Gastrocnemius medialis (tissue), 4 donors: ENCODE results near the gene CRELD1. TPM values are rescaled to one million over a fixed set of nuclear protein-coding genes. Genes with fewer than 3 reads are reported as not detected.
A peak's percentile ranks its signal among the peaks of the same experiment; 100 is the strongest.
"Not testable (repeated sequence)": the region's sequence is repeated elsewhere in the genome, so short reads cannot be mapped to it uniquely, and the experiment has no call there.

Experiments used
- ATAC-seq, 2 donors: fragments of 150-250 bp; one replicate each; pipeline ENCODE4 v1.9.1; 2016
- DNase-seq, 2 donors: peaks; one replicate each; pipeline ENCODE4 v3.0.0-alpha.2; 2019
- H3K27ac ChIP-seq, 4 donors: fragments of 200-600 bp; sonication (generic); 1 replicate in 1 of 4; 2 replicates in 3 of 4; pipeline ENCODE4 v1.5.1; 2016 to 2018; ENCODE audit warnings: mild to moderate bottlenecking in 2 of 4, moderate library complexity in 1 of 4
- H3K27me3 ChIP-seq, 3 donors: fragments of 200-600 bp; sonication (generic) in 2 of 3; 1 replicate in 1 of 3; 2 replicates in 2 of 3; pipeline versions ENCODE4 v1.5.1 to v1.6.0; 2016 to 2019; ENCODE audit warnings: mild to moderate bottlenecking in 1 of 3, moderate library complexity in 1 of 3
- H3K36me3 ChIP-seq, 2 donors: fragments of 200-600 bp; sonication (generic) in 1 of 2; one replicate each; pipeline ENCODE4 v1.5.1; 2017 to 2018
- H3K4me1 ChIP-seq, 2 donors: fragments of 200-600 bp; sonication (generic) in 1 of 2; one replicate each; pipeline ENCODE4 v1.5.1; 2016 to 2017; ENCODE audit warnings: mild to moderate bottlenecking in 2 of 2
- H3K4me3 ChIP-seq, 4 donors: fragments of 200-600 bp; sonication (generic) in 3 of 4; 1 replicate in 1 of 4; 2 replicates in 3 of 4; pipeline ENCODE4 v1.5.1; 2016 to 2019; ENCODE audit warnings: mild to moderate bottlenecking in 2 of 4
- H3K9me3 ChIP-seq, 3 donors: fragments of 200-600 bp; sonication (generic) in 2 of 3; 1 replicate in 1 of 3; 2 replicates in 2 of 3; pipeline ENCODE4 v1.5.1; 2016 to 2019
- CTCF ChIP-seq, 5 experiments: fragments of 450-650 bp in 3 of 5; fragments of 200-600 bp in 2 of 5; sonication (generic) in 2 of 5; IDR thresholded peaks in 4 of 5; conservative IDR thresholded peaks in 1 of 5; 1 replicate in 4 of 5; 2 replicates in 1 of 5; pipeline ENCODE4 v1.5.1; 2016 to 2019; ENCODE audit warnings: antibody characterized with exemption in 5 of 5, mild to moderate bottlenecking in 3 of 5, moderate library complexity in 3 of 5
- POLR2A ChIP-seq, 2 donors: fragments of 450-650 bp; IDR thresholded peaks; one replicate each; pipeline ENCODE4 v1.6.1; 2017; ENCODE audit warnings: antibody characterized with exemption in 2 of 2, mild to moderate bottlenecking in 2 of 2, moderate library complexity in 2 of 2
- in situ Hi-C, 4 donors: fragments of 200-750 bp; cut with MboI; loops; one replicate each; pipeline versions ENCODE4 v1.15.0 to v1.8.0; 2017; ENCODE audit warnings: low sequenced_read_pairs in 4 of 4
- intact Hi-C: fragments of 100-400 bp; cut with DNase I; formaldehyde crosslinking; loops from one replicate; pipeline ENCODE4 v1.15.1; 2023; ENCODE audit warnings: low total_unique reads
- total RNA-seq, 4 donors: library from RNA; depleted of rRNA; stranded (reverse); fragments of >200 nt; gene quantifications; one replicate each; pipeline versions ENCODE4 v1.1.0 to v1.2.3, GENCODE V29; 2016

CRELD1 gene
- total RNA-seq, 4 donors from 2014 or later, result 31.6 to 42.3 (median 37.1) TPM

GRCh38 chr3:9934993-9935392, 1.4 kb downstream of the CRELD1 start:
- intact Hi-C loops, result loop anchor here (5.0 to 10.0 kb wide), 2 partner anchors 210 to 292 kb away; partner anchors contain the start of gene VHL
- H3K9me3 ChIP-seq, result no peaks in the 10 kb centered on the region
- no peak for TF ChIP-seq CTCF (IDR thresholded peaks at IDR 0.05 in 4 of 5, conservative IDR thresholded peaks at IDR 0.05 in 1 of 5)
- TF ChIP-seq POLR2A (IDR thresholded peaks at IDR 0.05), result no peak

GRCh38 chr3:9935966-9936510, 2.4 kb downstream of the CRELD1 start:
- no peak for DNase-seq
- TF ChIP-seq POLR2A (IDR thresholded peaks at IDR 0.05) (no peak), CTCF (IDR thresholded peaks at IDR 0.05 in 4 of 5, conservative IDR thresholded peaks at IDR 0.05 in 1 of 5) (no peak)
- intact Hi-C loops (loop anchor here (10.0 kb wide), 1 partner anchor 209 kb away; the partner anchor contains the start of gene VHL), in situ Hi-C loops (loop anchor here in 2 of 4 donors (10.0 kb wide), 2 partner anchors 89 to 91 kb away; partner anchors contain the start of genes FANCD2 (in 1 of the 2) and RPUSD3 (in 1 of the 2))
- Histone ChIP-seq H3K9me3 (no peaks in the 10 kb centered on the region), H3K27ac (no peak overlapping the region), H3K36me3 (peaks cover 0 to 41% of the 10 kb centered on the region in 2 donors), H3K27me3 (no peaks in the 10 kb centered on the region), H3K4me1 (peaks cover 27 to 29% of the 10 kb centered on the region in 2 donors), H3K4me3 (no peak overlapping the region)
- ATAC-seq, result no peak

More at GRCh38 chr3:9934993-9935392, 1.4 kb downstream of the CRELD1 start:
- DNase-seq (no peak), ATAC-seq (no peak)
- peak overlapping the region in 2 of 4 donors; percentile 96 to 97 for H3K27ac ChIP-seq
- no peaks in the 10 kb centered on the region for H3K27me3 ChIP-seq
- peaks cover 0 to 42% of the 10 kb centered on the region in 2 donors for H3K36me3 ChIP-seq
- in situ Hi-C loops, result loop anchor here in 2 of 4 donors (10.0 kb wide), 2 partner anchors 90 kb away; partner anchors contain the start of genes FANCD2 (in 1 of the 2) and RPUSD3 (in 1 of the 2)
- H3K4me1 ChIP-seq, result peaks cover 27 to 29% of the 10 kb centered on the region in 2 donors
- H3K4me3 ChIP-seq, result peak overlapping the region in 3 of 4 donors; percentile 85 to 89 (median 86)

GRCh38 chr3:9937486-9938238, 4.0 kb downstream of the CRELD1 start:
- intact Hi-C loops, result loop anchor here (10.0 kb wide), 1 partner anchor 207 kb away; the partner anchor contains the start of gene VHL
- Histone ChIP-seq H3K27ac (no peak overlapping the region), H3K4me1 (peaks cover 20 to 22% of the 10 kb centered on the region in 2 donors), H3K4me3 (no peak overlapping the region), H3K27me3 (no peaks in the 10 kb centered on the region), H3K36me3 (peaks cover 0 to 45% of the 10 kb centered on the region in 2 donors), H3K9me3 (no peaks in the 10 kb centered on the region)
- DNase-seq (no peak), ATAC-seq (no peak)
- TF ChIP-seq POLR2A (IDR thresholded peaks at IDR 0.05) (no peak), CTCF (IDR thresholded peaks at IDR 0.05 in 4 of 5, conservative IDR thresholded peaks at IDR 0.05 in 1 of 5) (no peak)
- in situ Hi-C loops, result loop anchor here in 2 of 4 donors (10.0 kb wide), 2 partner anchors 87 to 93 kb away; partner anchors contain the start of genes FANCD2 (in 1 of the 2) and RPUSD3 (in 1 of the 2)

- Histone ChIP-seq H3K9me3 (no peaks in the 10 kb centered on the region), H3K4me1 (peaks cover 20 to 21% of the 10 kb centered on the region in 2 donors), H3K27me3 (no peaks in the 10 kb centered on the region), H3K36me3 (peaks cover 0 to 55% of the 10 kb centered on the region in 2 donors), H3K4me3 (no peak overlapping the region), H3K27ac (no peak overlapping the region)
- intact Hi-C loops (loop anchor here (10.0 kb wide), 1 partner anchor 206 kb away; the partner anchor contains the start of gene VHL), in situ Hi-C loops (loop anchor here in 2 of 4 donors (10.0 kb wide), 2 partner anchors 86 to 94 kb away; partner anchors contain the start of genes FANCD2 (in 1 of the 2) and RPUSD3 (in 1 of the 2))
- no peak for DNase-seq
- no peak for ATAC-seq
- TF ChIP-seq CTCF (IDR thresholded peaks at IDR 0.05 in 4 of 5, conservative IDR thresholded peaks at IDR 0.05 in 1 of 5) (no peak), POLR2A (IDR thresholded peaks at IDR 0.05) (no peak)
These were observed 5.3 kb downstream of the CRELD1 start for GRCh38 chr3:9938966-9939365.

GRCh38 chr3:9939906-9940305, 6.3 kb downstream of the CRELD1 start:
- intact Hi-C loops, result loop anchor here (10.0 kb wide), 1 partner anchor 205 kb away; the partner anchor contains the start of gene VHL
- not testable (repeated sequence) for DNase-seq, H3K27me3 ChIP-seq, H3K27ac ChIP-seq, H3K9me3 ChIP-seq, ATAC-seq, H3K4me3 ChIP-seq
- peaks cover 12 to 13% of the 10 kb centered on the region in 2 donors for H3K4me1 ChIP-seq
- in situ Hi-C loops, result loop anchor here in 2 of 4 donors (10.0 kb wide), 2 partner anchors 85 to 95 kb away; partner anchors contain the start of genes FANCD2 (in 1 of the 2) and RPUSD3 (in 1 of the 2)
- peaks cover 0 to 59% of the 10 kb centered on the region in 2 donors for H3K36me3 ChIP-seq
